ENCODE results near the gene PRPH.
"Not testable (repeated sequence)": the region's sequence is repeated elsewhere in the genome, so short reads cannot be mapped to it uniquely, and the experiment has no call there.

Gene PRPH

GRCh38 chr12:49332441-49332861 is 37.5 kb downstream of the PRPH start:
- no peak overlapping the region for H3K4me3 ChIP-seq (ENCODE audit: low read depth in 1 of 5, low read length in 5 of 5)
- no peaks in the 10 kb centered on the region for H3K9me3 ChIP-seq (ENCODE audit: control insufficient read depth in 5 of 5, low read length in 5 of 5)
- H3K36me3 ChIP-seq (ENCODE audit: control insufficient read depth in 5 of 5, insufficient read depth in 5 of 5, low read length in 5 of 5) = no peaks in the 10 kb centered on the region
- H3K27ac ChIP-seq (ENCODE audit: low read depth, low read length) = no peak overlapping the region
- no peak overlapping the region for H3K9ac ChIP-seq (ENCODE audit: low read length in 5 of 5)
- H3K27me3 ChIP-seq (ENCODE audit: control insufficient read depth in 5 of 5, insufficient read depth in 4 of 5, low read length in 5 of 5) = peaks cover 34 to 58% (median 46%) of the 10 kb centered on the region in 5 donors
- H3K4me1 ChIP-seq (ENCODE audit: control insufficient read depth in 5 of 5, insufficient read depth in 5 of 5, low read length in 5 of 5) = peaks cover 0 to 34% (median 21%) of the 10 kb centered on the region in 5 donors

GRCh38 chr12:49332891-49333371 is 38.0 kb downstream of the PRPH start:
- H3K9ac ChIP-seq (ENCODE audit: low read length in 5 of 5) = peak overlapping the region in 1 of 5 donors; percentile 37
- peaks cover 0 to 34% (median 22%) of the 10 kb centered on the region in 5 donors for H3K4me1 ChIP-seq (ENCODE audit: control insufficient read depth in 5 of 5, insufficient read depth in 5 of 5, low read length in 5 of 5)
- no peaks in the 10 kb centered on the region for H3K36me3 ChIP-seq (ENCODE audit: control insufficient read depth in 5 of 5, insufficient read depth in 5 of 5, low read length in 5 of 5)
- no peak overlapping the region for H3K27ac ChIP-seq (ENCODE audit: low read depth, low read length)
- peaks cover 36 to 63% (median 50%) of the 10 kb centered on the region in 5 donors for H3K27me3 ChIP-seq (ENCODE audit: control insufficient read depth in 5 of 5, insufficient read depth in 4 of 5, low read length in 5 of 5)
- H3K4me3 ChIP-seq (ENCODE audit: low read depth in 1 of 5, low read length in 5 of 5) = peak overlapping the region in 1 of 5 donors; percentile 31
- no peaks in the 10 kb centered on the region for H3K9me3 ChIP-seq (ENCODE audit: control insufficient read depth in 5 of 5, low read length in 5 of 5)

GRCh38 chr12:49333778-49334177 is 38.8 kb downstream of the PRPH start:
- not testable (repeated sequence) for H3K36me3 ChIP-seq (ENCODE audit: control insufficient read depth in 5 of 5, insufficient read depth in 5 of 5, low read length in 5 of 5); H3K4me3 ChIP-seq (ENCODE audit: low read depth in 1 of 5, low read length in 5 of 5); H3K9ac ChIP-seq (ENCODE audit: low read length in 5 of 5); H3K9me3 ChIP-seq (ENCODE audit: control insufficient read depth in 5 of 5, low read length in 5 of 5); H3K27ac ChIP-seq (ENCODE audit: low read depth, low read length)
- peaks cover 36 to 71% (median 56%) of the 10 kb centered on the region in 5 donors for H3K27me3 ChIP-seq (ENCODE audit: control insufficient read depth in 5 of 5, insufficient read depth in 4 of 5, low read length in 5 of 5)
- peaks cover 0 to 34% (median 22%) of the 10 kb centered on the region in 5 donors for H3K4me1 ChIP-seq (ENCODE audit: control insufficient read depth in 5 of 5, insufficient read depth in 5 of 5, low read length in 5 of 5)

GRCh38 chr12:49334226-49334625 is 39.3 kb downstream of the PRPH start:
- no peaks in the 10 kb centered on the region for H3K9me3 ChIP-seq (ENCODE audit: control insufficient read depth in 5 of 5, low read length in 5 of 5)
- H3K27me3 ChIP-seq (ENCODE audit: control insufficient read depth in 5 of 5, insufficient read depth in 4 of 5, low read length in 5 of 5) = peaks cover 36 to 71% (median 61%) of the 10 kb centered on the region in 5 donors
- H3K9ac ChIP-seq (ENCODE audit: low read length in 5 of 5) = no peak overlapping the region
- no peak overlapping the region for H3K27ac ChIP-seq (ENCODE audit: low read depth, low read length)
- H3K36me3 ChIP-seq (ENCODE audit: control insufficient read depth in 5 of 5, insufficient read depth in 5 of 5, low read length in 5 of 5) = no peaks in the 10 kb centered on the region
- peaks cover 0 to 34% (median 22%) of the 10 kb centered on the region in 5 donors for H3K4me1 ChIP-seq (ENCODE audit: control insufficient read depth in 5 of 5, insufficient read depth in 5 of 5, low read length in 5 of 5)
- no peak overlapping the region for H3K4me3 ChIP-seq (ENCODE audit: low read depth in 1 of 5, low read length in 5 of 5)

- H3K9me3 ChIP-seq (ENCODE audit: control insufficient read depth in 5 of 5, low read length in 5 of 5) = no peaks in the 10 kb centered on the region
- H3K4me3 ChIP-seq (ENCODE audit: low read depth in 1 of 5, low read length in 5 of 5) = no peak overlapping the region
- H3K36me3 ChIP-seq (ENCODE audit: control insufficient read depth in 5 of 5, insufficient read depth in 5 of 5, low read length in 5 of 5) = no peaks in the 10 kb centered on the region
- H3K27me3 ChIP-seq (ENCODE audit: control insufficient read depth in 5 of 5, insufficient read depth in 4 of 5, low read length in 5 of 5) = peaks cover 36 to 73% (median 61%) of the 10 kb centered on the region in 5 donors
- peaks cover 0 to 34% (median 22%) of the 10 kb centered on the region in 5 donors for H3K4me1 ChIP-seq (ENCODE audit: control insufficient read depth in 5 of 5, insufficient read depth in 5 of 5, low read length in 5 of 5)
- no peak overlapping the region for H3K9ac ChIP-seq (ENCODE audit: low read length in 5 of 5)
- no peak overlapping the region for H3K27ac ChIP-seq (ENCODE audit: low read depth, low read length)
Measured at GRCh38 chr12:49334681-49335080, 39.7 kb downstream of the PRPH start.

GRCh38 chr12:49335118-49335954 is 40.4 kb downstream of the PRPH start:
- peaks cover 36 to 79% (median 59%) of the 10 kb centered on the region in 5 donors for H3K27me3 ChIP-seq (ENCODE audit: control insufficient read depth in 5 of 5, insufficient read depth in 4 of 5, low read length in 5 of 5)
- H3K27ac ChIP-seq (ENCODE audit: low read depth, low read length) = no peak overlapping the region

GRCh38 chr12:49335955-49336644 is 41.2 kb downstream of the PRPH start:
- peak overlapping the region in 2 of 5 donors; percentile 32 to 60 for H3K4me3 ChIP-seq (ENCODE audit: low read depth in 1 of 5, low read length in 5 of 5)
- H3K9ac ChIP-seq (ENCODE audit: low read length in 5 of 5) = no peak overlapping the region
- no peak overlapping the region for H3K27ac ChIP-seq (ENCODE audit: low read depth, low read length)
- H3K36me3 ChIP-seq (ENCODE audit: control insufficient read depth in 5 of 5, insufficient read depth in 5 of 5, low read length in 5 of 5) = no peaks in the 10 kb centered on the region
- peaks cover 36 to 77% (median 55%) of the 10 kb centered on the region in 5 donors for H3K27me3 ChIP-seq (ENCODE audit: control insufficient read depth in 5 of 5, insufficient read depth in 4 of 5, low read length in 5 of 5)
- H3K9me3 ChIP-seq (ENCODE audit: control insufficient read depth in 5 of 5, low read length in 5 of 5) = no peaks in the 10 kb centered on the region
- H3K4me1 ChIP-seq (ENCODE audit: control insufficient read depth in 5 of 5, insufficient read depth in 5 of 5, low read length in 5 of 5) = peaks cover 0 to 34% (median 22%) of the 10 kb centered on the region in 5 donors

More at GRCh38 chr12:49335118-49335954, 40.4 kb downstream of the PRPH start:
- H3K9ac ChIP-seq (ENCODE audit: low read length in 5 of 5) = no peak overlapping the region
- no peaks in the 10 kb centered on the region for H3K9me3 ChIP-seq (ENCODE audit: control insufficient read depth in 5 of 5, low read length in 5 of 5)
- no peak overlapping the region for H3K4me3 ChIP-seq (ENCODE audit: low read depth in 1 of 5, low read length in 5 of 5)
- H3K4me1 ChIP-seq (ENCODE audit: control insufficient read depth in 5 of 5, insufficient read depth in 5 of 5, low read length in 5 of 5) = peaks cover 0 to 34% (median 22%) of the 10 kb centered on the region in 5 donors
- no peaks in the 10 kb centered on the region for H3K36me3 ChIP-seq (ENCODE audit: control insufficient read depth in 5 of 5, insufficient read depth in 5 of 5, low read length in 5 of 5)

GRCh38 chr12:49336645-49337584 is 42.0 kb downstream of the PRPH start, which contains the start of gene C1QL4:
TSS of gene C1QL4 (minus strand) at chr12:49337188. CDS start at chr12:49336477, 711 bp downstream.
- Histone ChIP-seq H3K4me1 (ENCODE audit: control insufficient read depth in 5 of 5, insufficient read depth in 5 of 5, low read length in 5 of 5) (peaks cover 0 to 30% (median 18%) of the 10 kb centered on the region in 5 donors), H3K27ac (ENCODE audit: low read depth, low read length) (no peak within 1 kb of the TSS), H3K27me3 (ENCODE audit: control insufficient read depth in 5 of 5, insufficient read depth in 4 of 5, low read length in 5 of 5) (peaks cover 36 to 75% (median 48%) of the 10 kb centered on the region in 5 donors), H3K9ac (ENCODE audit: low read length in 5 of 5) (no peak within 1 kb of the TSS), H3K9me3 (ENCODE audit: control insufficient read depth in 5 of 5, low read length in 5 of 5) (no peaks in the 10 kb centered on the region), H3K36me3 (ENCODE audit: control insufficient read depth in 5 of 5, insufficient read depth in 5 of 5, low read length in 5 of 5) (no peaks in the 10 kb centered on the region), H3K4me3 (ENCODE audit: low read depth in 1 of 5, low read length in 5 of 5) (peak within 1 kb of the TSS; percentile 32 to 60 (median 32))

- no peak overlapping the region for H3K4me3 ChIP-seq (ENCODE audit: low read depth in 1 of 5, low read length in 5 of 5)
- H3K27me3 ChIP-seq (ENCODE audit: control insufficient read depth in 5 of 5, insufficient read depth in 4 of 5, low read length in 5 of 5) = peaks cover 42 to 75% (median 51%) of the 10 kb centered on the region in 5 donors
Measured at GRCh38 chr12:49338830-49339463, 44.0 kb downstream of the PRPH start.

More at GRCh38 chr12:49338830-49339463, 44.0 kb downstream of the PRPH start:
- H3K9ac ChIP-seq (ENCODE audit: low read length in 5 of 5) = no peak overlapping the region
- peaks cover 2 to 34% (median 32%) of the 10 kb centered on the region in 5 donors for H3K4me1 ChIP-seq (ENCODE audit: control insufficient read depth in 5 of 5, insufficient read depth in 5 of 5, low read length in 5 of 5)
- no peak overlapping the region for H3K27ac ChIP-seq (ENCODE audit: low read depth, low read length)
- no peaks in the 10 kb centered on the region for H3K9me3 ChIP-seq (ENCODE audit: control insufficient read depth in 5 of 5, low read length in 5 of 5)
- H3K36me3 ChIP-seq (ENCODE audit: control insufficient read depth in 5 of 5, insufficient read depth in 5 of 5, low read length in 5 of 5) = no peaks in the 10 kb centered on the region
